Left ventricle myocardium inferior (tissue), 1 donor: Measurements from ENCODE around the gene PARP8. TPM values are rescaled to one million over a fixed set of nuclear protein-coding genes. Genes with fewer than 3 reads are reported as not detected.

Experiments
- DNase-seq: peaks from one replicate; pipeline ENCODE4 v3.0.0-alpha.2; 2020
- H3K27ac ChIP-seq: fragments of 200-600 bp; replicated peaks from 2 replicates; pipeline ENCODE4 v1.8.0; 2021
- H3K27me3 ChIP-seq: fragments of 200-600 bp; 2 replicates; pipeline ENCODE4 v1.8.0; 2021; ENCODE audit warnings: low read depth
- H3K36me3 ChIP-seq: fragments of 200-600 bp; 2 replicates; pipeline ENCODE4 v1.8.0; 2021
- H3K4me1 ChIP-seq: fragments of 200-600 bp; 2 replicates; pipeline ENCODE4 v1.8.0; 2021
- H3K4me3 ChIP-seq: fragments of 200-600 bp; 2 replicates; pipeline ENCODE4 v1.8.0; 2021; ENCODE audit warnings: mild to moderate bottlenecking, moderate library complexity
- H3K9me3 ChIP-seq: fragments of 200-600 bp; replicated peaks from 2 replicates; pipeline ENCODE4 v1.8.0; 2021
- CTCF ChIP-seq: fragments of 200-600 bp; IDR thresholded peaks from 2 replicates; pipeline ENCODE4 v1.8.0; 2021; ENCODE audit warnings: antibody characterized with exemption, mild to moderate bottlenecking, borderline replicate concordance
- intact Hi-C: fragments of 100-400 bp; cut with micrococcal nuclease; formaldehyde crosslinking; loops from one replicate; pipeline ENCODE4 v1.11.0; 2022
- total RNA-seq: library from RNA; stranded (reverse); fragmentation: NEBNext Ultra II Directional; extraction: Animal tissue kit (Norgen Biotek cat#: 25700); gene quantifications from one replicate; pipeline ENCODE4 v1.2.1, GENCODE V29; 2021
- donor health status: DM: no; HTN: yes; CAD: no; lungs with severe emphysema.

Gene PARP8
- total RNA-seq, 1 donor from 2014 or later, result 6.6 TPM

GRCh38 chr5:50822046-50822445 is 155.6 kb downstream of the PARP8 start:
- no peak for TF ChIP-seq CTCF
- no peak for DNase-seq
- H3K36me3 ChIP-seq, result peaks cover 4% of the 10 kb centered on the region
- peaks cover 15% of the 10 kb centered on the region for H3K4me1 ChIP-seq
- H3K9me3 ChIP-seq, result no peaks in the 10 kb centered on the region
- intact Hi-C loops, result no loop called here
- no peak overlapping the region for H3K27ac ChIP-seq
- no peaks in the 10 kb centered on the region for H3K27me3 ChIP-seq
- H3K4me3 ChIP-seq, result no peak overlapping the region

- DNase-seq, result no peak
- Histone ChIP-seq H3K27me3 (no peaks in the 10 kb centered on the region), H3K4me3 (no peak overlapping the region), H3K4me1 (peaks cover 15% of the 10 kb centered on the region), H3K9me3 (no peaks in the 10 kb centered on the region), H3K27ac (no peak overlapping the region), H3K36me3 (peaks cover 4% of the 10 kb centered on the region)
- intact Hi-C loops, result no loop called here
- no peak for TF ChIP-seq CTCF
Measured at GRCh38 chr5:50822761-50823160, 156.3 kb downstream of the PARP8 start.

- Histone ChIP-seq H3K4me3 (no peak overlapping the region), H3K36me3 (peaks cover 4% of the 10 kb centered on the region)
- intact Hi-C loops, result no loop called here
Measured at GRCh38 chr5:50823568-50823967, 157.1 kb downstream of the PARP8 start.

GRCh38 chr5:50824109-50824508 is 157.7 kb downstream of the PARP8 start:
- intact Hi-C loops, result no loop called here
- no peaks in the 10 kb centered on the region for H3K9me3 ChIP-seq
- no peaks in the 10 kb centered on the region for H3K27me3 ChIP-seq
- H3K36me3 ChIP-seq, result peaks cover 9% of the 10 kb centered on the region
- H3K4me1 ChIP-seq, result peaks cover 15% of the 10 kb centered on the region
- peak overlapping the region; percentile 38 for H3K27ac ChIP-seq
- no peak for TF ChIP-seq CTCF
- no peak overlapping the region for H3K4me3 ChIP-seq
- DNase-seq, result no peak

More at GRCh38 chr5:50823568-50823967, 157.1 kb downstream of the PARP8 start:
- Histone ChIP-seq H3K9me3 (no peaks in the 10 kb centered on the region), H3K27ac (peak overlapping the region; percentile 38), H3K4me1 (peaks cover 15% of the 10 kb centered on the region), H3K27me3 (no peaks in the 10 kb centered on the region)
- no peak for DNase-seq
- TF ChIP-seq CTCF, result no peak

- Histone ChIP-seq H3K27ac (no peak overlapping the region), H3K27me3 (no peaks in the 10 kb centered on the region), H3K4me1 (peaks cover 9% of the 10 kb centered on the region), H3K9me3 (no peaks in the 10 kb centered on the region), H3K36me3 (peaks cover 14% of the 10 kb centered on the region), H3K4me3 (no peak overlapping the region)
- TF ChIP-seq CTCF, result no peak
- DNase-seq, result no peak
- intact Hi-C loops, result no loop called here
Measured at GRCh38 chr5:50827516-50828247, 161.2 kb downstream of the PARP8 start.
